ENCODE results near the gene ITPR2. TPM values are rescaled to one million over a fixed set of nuclear protein-coding genes. Genes with fewer than 3 reads are reported as not detected.

Gene ITPR2
- total RNA-seq, 3 donors from 2014 or later (not counting 1 experiment from before 2014, with no cell fraction given) = 59.1 to 70.7 (median 68.2) TPM

- Mint-ChIP-seq H3K36me3 (no peaks in the 10 kb centered on the region), H3K27me3 (ENCODE audit: low read depth in 2 of 2) (no peaks in the 10 kb centered on the region), H3K9me3 (no peaks in the 10 kb centered on the region), H3K4me3 (no peak overlapping the region), H3K27ac (no peak overlapping the region), H3K4me1 (no peaks in the 10 kb centered on the region)
- H3K9me3 ChIP-seq (ENCODE audit: control insufficient read depth, insufficient read depth, low read length) = no peaks in the 10 kb centered on the region
- H3K36me3 ChIP-seq (ENCODE audit: control insufficient read depth, insufficient read depth, low read length) = peaks cover 11% of the 10 kb centered on the region
- no peak for ATAC-seq
- H3K4me1 ChIP-seq (ENCODE audit: control insufficient read depth, insufficient read depth, low read length) = no peaks in the 10 kb centered on the region
- no peaks in the 10 kb centered on the region for H3K27me3 ChIP-seq (ENCODE audit: control insufficient read depth, insufficient read depth, low read length)
- H3K4me3 ChIP-seq (ENCODE audit: low read length) = no peak overlapping the region
- no peak for DNase-seq
- no peak overlapping the region for H3K27ac ChIP-seq (ENCODE audit: low read length)
- WGBS (ENCODE audit: insufficient coverage) = 92% methylated on average over 4 of the region's 4 CpGs
- no peak for TF ChIP-seq CTCF (IDR thresholded peaks at IDR 0.05)
- intact Hi-C loops (cut with micrococcal nuclease) = no loop called here
These were observed 430.3 kb downstream of the ITPR2 start for GRCh38 chr12:26402648-26403047.

- no peaks in the 10 kb centered on the region for H3K4me1 ChIP-seq (ENCODE audit: control insufficient read depth, insufficient read depth, low read length)
- H3K36me3 Mint-ChIP-seq = no peaks in the 10 kb centered on the region
- intact Hi-C loops (cut with micrococcal nuclease) = no loop called here
- H3K9me3 Mint-ChIP-seq = no peaks in the 10 kb centered on the region
- no peak overlapping the region for H3K27ac ChIP-seq (ENCODE audit: low read length)
- peaks cover 18% of the 10 kb centered on the region for H3K36me3 ChIP-seq (ENCODE audit: control insufficient read depth, insufficient read depth, low read length)
- no peak overlapping the region for H3K27ac Mint-ChIP-seq
- DNase-seq (no peak), ATAC-seq (no peak)
- H3K4me3 ChIP-seq (ENCODE audit: low read length) = no peak overlapping the region
- no peaks in the 10 kb centered on the region for H3K27me3 ChIP-seq (ENCODE audit: control insufficient read depth, insufficient read depth, low read length)
- 96% methylated on average over 1 of the region's 1 CpG for WGBS (ENCODE audit: insufficient coverage)
- H3K4me1 Mint-ChIP-seq = no peaks in the 10 kb centered on the region
- H3K4me3 Mint-ChIP-seq = no peak overlapping the region
- no peaks in the 10 kb centered on the region for H3K9me3 ChIP-seq (ENCODE audit: control insufficient read depth, insufficient read depth, low read length)
- no peaks in the 10 kb centered on the region for H3K27me3 Mint-ChIP-seq (ENCODE audit: low read depth in 2 of 2)
- TF ChIP-seq CTCF (IDR thresholded peaks at IDR 0.05) = no peak
These were observed 431.1 kb downstream of the ITPR2 start for GRCh38 chr12:26401874-26402273.

DNA sequence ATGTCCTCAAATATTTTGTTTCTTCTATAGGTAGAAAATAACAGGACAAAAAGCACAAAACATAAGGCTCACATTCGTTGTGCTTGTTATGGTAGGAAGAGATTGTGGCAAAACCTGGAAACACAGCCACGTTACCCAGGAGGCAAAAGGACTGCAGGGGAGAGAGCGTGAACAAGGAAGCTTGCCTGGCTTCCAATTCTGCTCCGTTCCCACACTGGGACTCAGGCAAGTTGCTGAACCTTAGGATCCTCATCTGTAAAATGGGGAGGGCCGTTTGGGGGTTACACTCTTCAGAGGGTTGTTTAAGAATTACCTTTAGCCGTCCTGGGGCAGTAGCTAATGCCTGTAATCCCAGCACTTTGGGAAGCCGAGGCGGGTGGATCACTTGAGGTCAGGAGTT is 432.4 kb downstream of the ITPR2 start:
- H3K4me3 Mint-ChIP-seq = no peak overlapping the region
- TF ChIP-seq CTCF (IDR thresholded peaks at IDR 0.05) = no peak
- WGBS (ENCODE audit: insufficient coverage) = 93% methylated on average over 8 of the region's 8 CpGs
- no peaks in the 10 kb centered on the region for H3K9me3 ChIP-seq (ENCODE audit: control insufficient read depth, insufficient read depth, low read length)
- no peaks in the 10 kb centered on the region for H3K27me3 ChIP-seq (ENCODE audit: control insufficient read depth, insufficient read depth, low read length)
- H3K36me3 ChIP-seq (ENCODE audit: control insufficient read depth, insufficient read depth, low read length) = peaks cover 18% of the 10 kb centered on the region
- intact Hi-C loops (cut with micrococcal nuclease) = no loop called here
- ATAC-seq = no peak
- H3K4me3 ChIP-seq (ENCODE audit: low read length) = no peak overlapping the region
- H3K27ac ChIP-seq (ENCODE audit: low read length) = no peak overlapping the region
- DNase-seq = no peak
- H3K36me3 Mint-ChIP-seq = no peaks in the 10 kb centered on the region
- no peaks in the 10 kb centered on the region for H3K27me3 Mint-ChIP-seq (ENCODE audit: low read depth in 2 of 2)
- no peak overlapping the region for H3K27ac Mint-ChIP-seq
- H3K4me1 ChIP-seq (ENCODE audit: control insufficient read depth, insufficient read depth, low read length) = no peaks in the 10 kb centered on the region
- H3K9me3 Mint-ChIP-seq = no peaks in the 10 kb centered on the region
- H3K4me1 Mint-ChIP-seq = no peaks in the 10 kb centered on the region

DNA sequence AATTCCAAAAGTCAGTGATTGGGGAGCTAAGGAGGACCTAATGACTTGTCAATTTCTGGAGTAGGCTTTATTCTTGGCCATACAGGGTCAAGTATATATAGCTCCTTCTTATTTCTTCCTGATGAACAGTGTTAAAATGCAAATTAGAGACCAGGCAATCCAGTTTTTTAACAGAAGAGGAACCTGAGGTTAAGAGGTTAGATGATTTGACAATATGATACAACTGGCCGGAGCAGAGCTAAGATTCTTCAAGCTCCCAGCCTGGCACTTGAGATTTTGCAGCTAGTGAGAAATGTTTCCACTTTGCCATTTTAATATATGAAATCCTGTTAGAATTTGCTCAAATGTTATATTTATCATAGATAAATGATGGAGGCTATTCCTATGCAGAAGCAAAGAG is 433.6 kb downstream of the ITPR2 start:
- no peaks in the 10 kb centered on the region for H3K4me1 ChIP-seq (ENCODE audit: control insufficient read depth, insufficient read depth, low read length)
- Mint-ChIP-seq H3K4me3 (no peak overlapping the region), H3K9me3 (no peaks in the 10 kb centered on the region), H3K27me3 (ENCODE audit: low read depth in 2 of 2) (no peaks in the 10 kb centered on the region), H3K36me3 (no peaks in the 10 kb centered on the region), H3K27ac (no peak overlapping the region), H3K4me1 (no peaks in the 10 kb centered on the region)
- H3K27me3 ChIP-seq (ENCODE audit: control insufficient read depth, insufficient read depth, low read length) = no peaks in the 10 kb centered on the region
- WGBS (ENCODE audit: insufficient coverage) = 57% methylated on average over 1 of the region's 1 CpG
- no peak overlapping the region for H3K27ac ChIP-seq (ENCODE audit: low read length)
- no peak for TF ChIP-seq CTCF (IDR thresholded peaks at IDR 0.05)
- no peak for ATAC-seq
- no peak for DNase-seq
- intact Hi-C loops (cut with micrococcal nuclease) = no loop called here
- H3K9me3 ChIP-seq (ENCODE audit: control insufficient read depth, insufficient read depth, low read length) = no peaks in the 10 kb centered on the region
- H3K4me3 ChIP-seq (ENCODE audit: low read length) = no peak overlapping the region
- H3K36me3 ChIP-seq (ENCODE audit: control insufficient read depth, insufficient read depth, low read length) = peaks cover 25% of the 10 kb centered on the region
